Measurements from ENCODE around the gene BFSP2.

GRCh38 chr3:133459400-133459799, 59.5 kb downstream of the BFSP2 start:
- TF ChIP-seq CTCF (IDR thresholded peaks at IDR 0.05) (no peak), POLR2AphosphoS5 (IDR thresholded peaks at IDR 0.05) (no peak)
